AG04449 (cell line): ENCODE measurements around the gene TRMT2B.
"Not testable (repeated sequence)": the region's sequence is repeated elsewhere in the genome, so short reads cannot be mapped to it uniquely, and the experiment has no call there.

Source experiments
- CTCF ChIA-PET: fragments of 350-600 bp; formaldehyde crosslinking; extraction: SDS; loops from one replicate; lab custom pipeline; 2021; ENCODE audit warnings: antibody characterized with exemption; lab: Yijun Ruan, JAX
- POLR2A ChIA-PET: fragments of 400-600, 350-600 bp; formaldehyde crosslinking; extraction: SDS; loops from one replicate; lab custom pipeline; 2020; ENCODE audit warnings: antibody characterized with exemption, inconsistent platforms; lab: Yijun Ruan, JAX
- DNase-seq: peaks from one replicate; pipeline ENCODE4 v3.0.0-alpha.2; 2010; ENCODE audit warnings: low read depth, low spot score
- H3K4me3 ChIP-seq: 2 replicates; pipeline ENCODE4 v1.5.1; 2011; ENCODE audit warnings: low read depth, mild to moderate bottlenecking, control low read depth, low read length
- TF ChIP-seq, protein P1 (sequence below): IDR thresholded peaks from one replicate; pipeline ENCODE4 v1.5.1; 2011; ENCODE audit warnings: mild to moderate bottlenecking, moderate library complexity, low read length, control low read depth, inconsistent platforms; ENCODE audit not compliant: insufficient read depth; ENCODE audit errors: missing control alignments

Gene TRMT2B

DNA sequence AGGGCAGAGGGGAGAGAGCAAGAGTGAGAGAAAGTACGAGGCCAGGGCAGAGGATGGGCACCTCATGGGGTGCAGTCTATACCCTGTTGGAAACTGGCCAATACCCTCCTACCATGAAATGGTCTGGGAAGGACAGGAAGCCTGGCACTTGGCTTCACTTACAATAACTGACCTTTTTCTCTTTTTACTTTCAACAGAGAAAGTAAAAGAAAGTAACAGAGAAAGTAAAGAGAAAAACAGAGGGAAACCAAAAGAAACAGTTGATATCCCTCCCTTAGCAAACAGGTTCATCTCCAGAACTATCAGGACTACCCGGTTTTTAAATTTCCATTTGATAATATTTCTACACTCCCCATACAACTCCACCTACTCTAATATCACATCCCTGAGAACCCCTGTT is 61.8 kb downstream of the TRMT2B start:
- TF ChIP-seq, protein P1, sequence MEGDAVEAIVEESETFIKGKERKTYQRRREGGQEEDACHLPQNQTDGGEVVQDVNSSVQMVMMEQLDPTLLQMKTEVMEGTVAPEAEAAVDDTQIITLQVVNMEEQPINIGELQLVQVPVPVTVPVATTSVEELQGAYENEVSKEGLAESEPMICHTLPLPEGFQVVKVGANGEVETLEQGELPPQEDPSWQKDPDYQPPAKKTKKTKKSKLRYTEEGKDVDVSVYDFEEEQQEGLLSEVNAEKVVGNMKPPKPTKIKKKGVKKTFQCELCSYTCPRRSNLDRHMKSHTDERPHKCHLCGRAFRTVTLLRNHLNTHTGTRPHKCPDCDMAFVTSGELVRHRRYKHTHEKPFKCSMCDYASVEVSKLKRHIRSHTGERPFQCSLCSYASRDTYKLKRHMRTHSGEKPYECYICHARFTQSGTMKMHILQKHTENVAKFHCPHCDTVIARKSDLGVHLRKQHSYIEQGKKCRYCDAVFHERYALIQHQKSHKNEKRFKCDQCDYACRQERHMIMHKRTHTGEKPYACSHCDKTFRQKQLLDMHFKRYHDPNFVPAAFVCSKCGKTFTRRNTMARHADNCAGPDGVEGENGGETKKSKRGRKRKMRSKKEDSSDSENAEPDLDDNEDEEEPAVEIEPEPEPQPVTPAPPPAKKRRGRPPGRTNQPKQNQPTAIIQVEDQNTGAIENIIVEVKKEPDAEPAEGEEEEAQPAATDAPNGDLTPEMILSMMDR = no peak
- H3K4me3 ChIP-seq = no peak overlapping the region
- POLR2A ChIA-PET = no interaction called here
- no peak for DNase-seq
- CTCF ChIA-PET = no interaction called here

DNA sequence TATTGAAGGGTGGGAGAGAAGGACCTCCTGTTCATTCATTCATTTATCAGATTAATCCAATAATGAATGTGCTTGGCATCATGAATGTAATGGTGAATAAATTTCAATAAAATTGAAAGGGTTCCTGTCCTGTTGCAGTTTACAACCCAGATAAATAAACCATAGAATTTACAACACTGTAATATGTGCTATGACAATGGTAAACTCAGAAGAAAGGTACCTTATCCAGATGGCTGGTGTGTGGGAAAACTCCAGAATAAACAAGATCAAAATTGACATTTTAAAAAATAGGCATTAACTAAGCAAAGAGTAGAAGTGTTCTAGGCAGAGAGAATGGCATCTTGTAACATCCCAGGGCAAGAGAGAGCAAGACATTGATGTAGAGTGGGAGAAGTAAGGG is 67.1 kb downstream of the TRMT2B start:
- ChIA-PET POLR2A (no interaction called here), CTCF (no interaction called here)
- no peak overlapping the region for H3K4me3 ChIP-seq
- no peak for DNase-seq
- TF ChIP-seq, protein P1 = no peak

DNA sequence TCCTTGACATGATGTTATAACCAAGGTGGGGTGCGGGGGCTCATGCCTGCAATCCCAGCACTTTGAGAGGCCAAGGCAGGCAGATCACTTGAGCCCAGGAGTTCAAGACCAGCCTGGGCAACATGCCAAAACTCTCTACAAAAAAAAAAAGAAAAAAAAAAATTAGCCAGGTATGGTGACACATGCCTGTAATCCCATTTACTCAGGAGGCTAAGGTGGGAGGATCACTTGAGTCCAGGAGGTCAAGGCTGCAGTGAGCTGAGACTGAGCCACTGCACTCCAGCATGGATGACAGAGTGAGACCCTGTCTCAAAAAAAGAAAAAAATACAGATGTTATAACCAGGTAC is 70.4 kb downstream of the TRMT2B start:
- CTCF ChIA-PET = not testable (repeated sequence)

DNA sequence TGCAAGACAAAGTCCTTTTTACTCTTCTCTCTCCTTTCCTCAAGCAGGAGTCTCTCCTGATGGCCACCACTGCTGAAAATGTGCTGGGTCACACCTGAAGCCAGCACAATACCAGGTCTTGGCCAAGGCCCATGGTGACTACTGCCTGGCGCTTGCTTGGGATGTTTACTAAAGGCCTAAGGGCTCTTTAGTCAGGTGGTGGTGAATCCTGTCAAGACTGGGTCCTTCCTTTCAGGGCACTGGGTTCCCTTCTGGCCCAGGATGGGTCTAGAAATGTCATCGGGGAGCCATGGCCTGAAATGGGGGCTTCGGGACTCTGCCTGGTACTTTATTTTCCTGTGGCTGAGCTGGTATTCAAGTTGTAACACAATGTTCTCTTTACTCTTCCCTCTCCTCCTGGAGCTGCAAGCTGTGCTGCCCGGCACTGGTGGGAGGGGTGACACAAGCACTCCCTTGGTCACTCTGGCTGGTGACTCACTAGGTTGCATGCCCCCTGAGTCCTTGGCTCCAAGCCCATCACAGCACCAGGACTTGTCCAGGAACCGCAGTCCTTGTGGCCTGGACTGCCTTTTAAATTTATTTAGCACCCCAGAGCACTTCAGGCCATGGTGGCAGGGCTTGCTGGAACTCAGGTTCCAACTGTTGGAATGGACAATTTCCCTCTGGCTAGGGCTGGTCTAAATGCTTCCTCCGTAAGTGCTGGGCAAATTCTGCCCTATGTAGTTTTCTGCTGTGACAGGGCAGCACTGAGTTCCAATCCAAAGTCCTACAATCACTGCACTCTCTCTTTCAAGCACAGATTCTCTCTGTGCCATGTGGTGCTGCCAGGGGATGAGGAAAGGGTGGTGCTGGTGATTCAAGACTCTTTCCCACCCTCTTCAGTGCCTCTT is 71.1 kb downstream of the TRMT2B start:
- ChIA-PET POLR2A (no interaction called here), CTCF (no interaction called here)
- no peak overlapping the region for H3K4me3 ChIP-seq
- TF ChIP-seq, protein P1 = no peak
- DNase-seq = no peak

More for the DNA sequence above, 70.4 kb downstream of the TRMT2B start:
- H3K4me3 ChIP-seq, POLR2A ChIA-PET, DNase-seq: not testable (repeated sequence)

DNA sequence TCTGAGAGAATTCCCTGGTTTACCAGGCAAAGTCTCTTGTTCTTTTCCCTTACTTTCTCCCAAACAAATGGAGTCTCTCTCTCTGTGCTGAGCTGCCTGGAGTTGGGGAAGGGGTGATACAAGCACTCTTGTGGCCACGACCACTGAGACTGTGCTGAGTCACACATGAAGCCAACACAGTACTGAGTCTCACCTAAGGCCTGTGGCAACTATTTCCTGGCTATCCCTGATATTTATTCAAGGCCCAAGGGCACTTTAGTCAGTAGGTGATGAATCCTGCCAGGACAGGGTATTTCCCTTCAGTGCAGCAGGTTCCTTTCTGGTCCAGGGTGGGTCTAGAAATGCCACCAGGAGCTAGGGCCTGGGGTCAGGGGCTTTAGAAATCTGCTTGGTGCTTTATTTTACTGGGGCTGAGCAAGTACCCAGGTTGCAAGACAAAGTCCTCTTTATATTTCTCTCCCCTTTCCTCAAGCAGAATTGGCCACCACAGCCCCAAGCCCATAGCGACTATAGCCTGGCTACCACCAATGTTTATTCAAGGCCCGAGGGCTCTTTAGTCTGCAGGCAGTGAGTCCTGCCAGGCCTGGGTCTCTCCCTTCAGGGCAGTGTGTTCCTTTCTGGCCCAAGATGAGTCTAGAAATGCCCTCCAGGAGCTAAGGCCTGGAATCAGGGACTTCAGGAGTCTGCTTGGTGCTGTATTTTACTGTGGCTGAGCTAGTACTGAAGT is 71.9 kb downstream of the TRMT2B start:
- DNase-seq = no peak
- POLR2A ChIA-PET = no interaction called here
- CTCF ChIA-PET = no interaction called here
- H3K4me3 ChIP-seq = no peak overlapping the region
- TF ChIP-seq, protein P1 = no peak

DNA sequence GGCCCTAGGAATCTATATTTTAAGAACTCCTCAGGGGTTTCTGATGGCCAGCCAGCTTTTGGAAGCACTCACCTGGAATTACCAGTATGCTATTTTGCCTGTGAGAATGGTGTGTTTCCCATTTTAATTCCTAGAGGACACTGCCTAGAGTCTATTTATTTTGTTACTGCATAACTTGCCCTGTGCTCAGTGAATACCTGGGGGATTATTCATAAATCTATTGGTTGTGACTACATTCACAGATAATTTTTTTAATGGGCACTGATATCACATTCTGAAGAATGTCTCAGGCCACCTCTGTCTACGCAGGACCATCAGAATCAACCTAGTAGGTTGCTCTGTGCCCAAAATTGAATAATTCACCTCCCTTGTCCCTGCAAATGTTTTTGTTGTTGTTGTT is 75.7 kb downstream of the TRMT2B start:
- DNase-seq = no peak
- H3K4me3 ChIP-seq = no peak overlapping the region
- TF ChIP-seq, protein P1 = no peak
- CTCF ChIA-PET = no interaction called here
- POLR2A ChIA-PET = no interaction called here
